Stimulated activated CD4-positive, alpha-beta T cell treated with anti-CD3 and anti-CD28 coated beads, Interleukin-15, amount 100 ng/mL, for 48 hours (primary cell): ENCODE data around the gene UBA1.

ENCODE experiments used
- DNase-seq, 2 donors: peaks; one replicate each; pipeline ENCODE4 v3.0.0-alpha.2; 2020; ENCODE audit warnings: low read depth in 2 of 2

The UBA1 gene

DNA sequence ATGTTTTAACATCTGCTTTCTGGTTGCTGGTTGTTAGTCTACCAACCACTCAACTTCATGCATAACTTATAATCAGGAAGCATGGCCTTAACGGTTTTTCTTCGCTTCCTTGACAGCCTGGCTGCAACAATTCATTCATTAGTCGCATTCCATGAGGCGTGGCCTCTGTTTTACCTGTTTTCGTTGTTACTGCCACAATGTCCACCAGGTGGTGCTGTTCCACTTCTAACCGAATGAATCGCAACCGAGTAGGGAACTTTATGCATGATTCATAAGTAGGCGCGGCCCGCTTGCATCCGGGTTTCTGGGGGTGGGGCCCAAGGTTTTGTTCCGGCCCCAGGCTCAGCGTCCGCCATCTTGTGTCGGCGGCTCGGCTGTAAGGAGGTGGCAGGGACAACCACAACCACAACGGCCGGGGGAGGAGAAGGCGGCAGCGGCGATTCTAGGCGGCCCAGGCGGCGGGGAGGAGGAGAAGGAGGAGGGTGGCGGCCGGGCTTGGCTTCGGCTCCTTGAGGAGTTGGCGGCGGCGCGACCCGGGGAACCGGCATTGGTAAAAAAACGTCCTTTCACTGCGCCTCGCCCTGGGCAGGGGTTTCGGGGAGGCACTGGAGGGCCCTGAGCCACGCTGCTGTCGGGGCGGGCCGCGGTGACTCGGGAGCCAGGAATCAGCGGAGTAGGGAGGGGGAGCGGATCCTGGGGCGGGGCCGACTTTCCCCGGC lies at the start of gene UBA1:
Gene UBA1 (plus strand): TSS at position 355 of the 719 bp plus-strand sequence. CDS start 4,974 bp downstream, outside the sequence.
- peak; percentile 86 to 96 for DNase-seq

GRCh38 chrX:47143894-47144625 lies 49.6 kb upstream of the UBA1 start:
- no peak for DNase-seq

DNA sequence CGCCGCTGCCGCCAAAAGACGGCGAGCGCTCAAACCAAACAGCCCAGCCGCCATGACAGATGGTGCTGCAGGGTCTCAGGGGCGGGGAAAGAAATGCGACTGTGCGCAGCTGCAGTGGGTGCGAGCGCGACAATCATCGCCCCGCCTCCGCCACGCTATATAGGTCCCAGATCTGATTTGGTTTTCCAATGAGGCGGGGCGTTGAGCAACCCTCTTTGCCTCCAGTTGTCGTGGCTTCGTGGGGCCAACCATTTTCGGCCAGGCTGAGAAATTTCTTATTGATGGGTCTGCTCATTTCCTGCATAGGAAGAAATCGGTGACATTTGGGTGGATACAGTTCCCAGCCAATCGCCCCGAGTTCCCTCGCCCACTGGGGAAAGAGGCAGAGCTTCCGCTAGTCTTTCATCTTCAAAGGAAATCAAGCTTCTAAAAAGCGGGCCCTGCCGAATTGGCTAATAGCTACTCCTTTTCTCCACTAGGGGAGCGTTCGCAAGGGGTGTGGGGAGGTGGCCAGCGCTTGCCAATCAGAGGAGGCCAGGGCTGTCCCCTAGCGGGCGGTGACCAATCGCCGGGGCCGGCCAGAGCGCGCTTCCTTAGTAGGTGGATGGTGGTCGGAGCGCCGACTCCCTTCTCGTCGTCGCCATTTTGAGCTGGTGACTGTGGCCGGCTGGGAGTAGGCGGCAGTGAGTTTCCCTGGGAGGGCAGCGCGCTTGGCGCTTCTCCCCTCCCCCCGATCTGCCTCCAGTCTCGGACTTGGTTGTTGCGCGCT lies 48.8 kb upstream of the UBA1 start, which contains the start of the genes NDUFB11 and RBM10:
Gene NDUFB11 (minus strand): TSS at position 77 of the 769 bp plus-strand sequence. CDS start 23 bp downstream, at position 54.
Gene RBM10 (plus strand): TSS at position 596 of the 769 bp plus-strand sequence. CDS start 2,261 bp downstream, outside the sequence.
- DNase-seq = peak; percentile 84 to 87

DNA sequence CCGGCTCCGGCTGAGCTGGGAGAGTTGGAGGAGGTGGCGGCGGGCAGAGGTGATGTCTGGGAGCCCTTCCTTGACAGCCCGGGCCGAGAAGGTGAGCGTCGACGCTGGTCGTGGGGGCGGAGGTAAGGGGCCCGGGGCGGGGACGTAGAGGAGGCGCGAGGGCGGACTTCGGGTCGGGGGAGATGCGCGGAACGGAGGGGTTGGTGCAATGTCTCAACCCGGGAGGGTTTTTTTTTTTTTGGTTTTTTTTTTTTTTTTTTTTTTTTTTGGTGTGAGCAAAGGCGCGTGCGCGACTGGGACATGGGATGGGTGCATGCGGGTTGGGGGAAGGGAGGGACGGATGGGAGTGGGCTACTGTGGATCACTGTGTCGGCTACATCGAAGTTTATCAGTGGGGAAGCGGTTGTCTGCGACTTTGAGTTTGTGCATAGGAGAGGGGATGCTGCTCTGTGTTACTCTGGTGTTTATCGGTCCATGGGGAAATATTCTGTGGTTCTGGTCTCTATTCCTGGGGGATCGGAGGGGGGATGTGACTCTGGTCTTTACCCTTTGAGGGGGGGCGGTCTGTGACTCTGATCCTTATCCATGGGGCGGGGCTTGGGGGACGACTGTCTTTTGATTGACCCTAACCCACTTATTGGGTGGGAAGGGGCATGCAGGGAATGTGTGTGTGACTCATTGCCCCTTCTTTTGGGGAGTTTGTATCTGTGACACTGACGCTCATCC lies 48.1 kb upstream of the UBA1 start:
- DNase-seq = no peak

DNA sequence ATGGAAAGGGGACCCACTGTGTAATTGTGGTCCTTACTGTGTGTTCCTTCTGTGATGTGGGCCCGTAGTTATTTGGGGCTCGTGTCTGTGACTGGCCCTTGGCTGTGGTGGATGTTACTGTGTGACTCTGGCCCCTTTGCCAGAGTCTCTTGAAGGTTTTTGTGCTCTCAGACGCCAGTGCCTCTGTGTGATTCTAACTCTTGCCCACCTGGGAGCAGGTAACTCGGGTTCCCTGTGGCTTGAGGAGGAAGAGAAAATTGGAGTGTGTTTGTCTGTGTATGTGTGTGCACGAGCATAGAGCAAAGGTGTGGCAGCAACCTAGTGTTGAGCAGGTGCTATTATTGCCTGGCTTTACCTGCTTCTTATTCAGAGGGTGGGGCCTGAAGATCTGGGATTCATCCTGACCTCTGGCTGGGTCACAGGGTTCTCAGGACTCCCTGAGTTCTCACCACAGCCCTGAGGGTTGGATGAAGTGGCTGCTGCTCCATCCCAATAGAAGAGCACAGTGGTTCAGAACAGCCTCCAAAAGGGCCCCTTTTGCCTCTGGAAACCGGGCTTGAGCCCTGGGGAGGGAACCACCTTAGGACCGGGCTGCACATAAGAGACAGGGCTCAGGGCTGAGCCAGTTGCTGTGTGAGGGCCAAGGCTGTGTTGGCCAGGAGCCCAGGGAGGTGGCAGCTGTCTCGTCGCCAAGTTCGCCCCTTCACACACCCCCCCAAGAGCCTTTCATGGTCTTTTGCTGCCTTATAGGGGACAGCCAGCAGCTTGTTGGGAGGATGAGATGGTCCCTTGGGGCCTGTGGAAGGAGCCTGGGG lies 47.3 kb upstream of the UBA1 start:
- no peak for DNase-seq

- no peak for DNase-seq
These were observed 46.4 kb upstream of the UBA1 start for GRCh38 chrX:47146936-47147859.

GRCh38 chrX:47148946-47149345 lies 44.7 kb upstream of the UBA1 start:
- DNase-seq = no peak

DNA sequence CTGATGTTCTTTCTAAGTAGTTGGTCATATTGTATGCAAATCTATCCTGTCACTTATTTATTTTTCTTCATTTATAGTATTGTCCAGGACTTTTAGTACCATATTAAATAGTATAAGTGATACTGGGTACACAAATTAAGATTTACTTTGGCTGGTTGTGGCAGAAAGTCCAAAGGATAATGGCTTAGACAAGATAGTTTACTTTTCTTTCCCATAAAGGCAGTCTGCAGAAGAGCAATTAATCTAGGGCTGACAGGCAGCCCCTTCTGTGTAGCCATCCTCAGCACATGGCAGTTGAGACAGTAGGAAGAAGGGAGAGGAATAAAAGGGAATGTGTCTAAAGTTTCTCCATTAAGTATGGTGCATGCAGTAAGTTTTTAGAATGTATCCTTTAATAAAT lies 42.2 kb upstream of the UBA1 start:
- no peak for DNase-seq

DNA sequence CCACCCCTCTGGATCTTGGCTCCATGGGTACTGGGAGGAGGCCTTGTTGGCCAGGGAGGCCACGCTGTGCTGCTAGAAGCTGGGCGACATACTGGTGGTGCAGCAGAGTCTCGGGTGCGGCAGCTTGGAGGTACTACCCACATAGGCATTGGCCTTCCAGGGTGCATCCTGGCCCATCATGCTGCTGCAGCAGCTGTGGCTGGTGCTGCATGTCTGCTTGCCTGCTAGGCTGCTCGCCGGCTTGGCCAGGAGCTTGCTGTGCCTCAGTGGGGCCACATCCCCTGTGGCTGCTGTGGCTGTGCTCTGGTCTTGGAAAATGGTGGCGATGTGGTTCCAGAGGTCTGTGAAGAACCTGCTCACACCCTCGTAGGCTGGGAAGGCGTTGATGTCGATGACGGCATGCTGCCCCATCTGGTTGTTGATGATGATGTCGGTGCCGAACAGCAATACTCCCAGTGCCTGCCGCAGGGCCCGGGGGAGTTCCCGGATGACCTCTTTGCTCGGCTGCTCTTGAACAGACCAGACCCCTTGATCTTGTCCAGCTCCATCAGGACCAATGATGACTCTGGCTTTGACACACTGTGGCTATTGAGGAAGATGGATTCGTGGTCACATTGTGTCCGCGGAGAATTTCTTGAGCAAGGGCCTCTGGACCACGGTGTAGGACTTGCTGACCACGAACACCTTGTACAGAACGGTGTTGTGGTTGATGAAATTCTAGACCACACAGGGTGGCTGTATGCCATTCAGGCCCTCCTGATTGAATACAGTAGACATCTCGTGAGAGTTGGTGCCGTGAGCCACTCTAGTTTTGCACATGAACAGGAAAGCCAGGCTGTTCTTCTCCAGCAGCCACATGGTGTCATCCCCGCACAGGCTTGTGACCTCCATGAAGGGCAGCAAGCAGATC lies 36.8 kb upstream of the UBA1 start:
- DNase-seq = no peak

- DNase-seq = no peak
These were observed 35.5 kb upstream of the UBA1 start for GRCh38 chrX:47158131-47158530.

- no peak for DNase-seq
These were observed 34.8 kb upstream of the UBA1 start for GRCh38 chrX:47158781-47159180.

- DNase-seq = no peak
These were observed 32.8 kb upstream of the UBA1 start for GRCh38 chrX:47160781-47161180.

GRCh38 chrX:47162927-47163583 lies 30.6 kb upstream of the UBA1 start:
- no peak for DNase-seq

GRCh38 chrX:47164420-47164819 lies 29.2 kb upstream of the UBA1 start:
- no peak for DNase-seq

DNA sequence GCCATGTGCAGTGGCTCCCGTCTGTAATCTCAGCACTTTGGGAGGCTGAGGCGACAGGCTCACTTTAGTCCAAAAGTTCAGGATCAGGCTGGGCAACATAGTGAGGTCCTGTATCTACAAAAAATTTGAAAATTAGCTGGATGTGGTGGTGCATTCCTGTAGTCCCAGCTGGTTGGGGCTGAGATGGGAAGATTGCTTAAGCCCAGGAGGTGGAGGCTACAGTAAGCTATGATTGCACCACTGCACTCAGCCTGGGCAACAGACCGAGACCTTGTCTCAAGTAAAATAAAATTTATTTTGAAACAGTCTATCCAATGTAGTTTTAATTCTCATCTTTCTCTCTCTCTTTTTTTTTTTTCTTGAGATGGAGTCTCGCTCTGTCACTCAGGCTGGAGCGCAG lies 27.5 kb upstream of the UBA1 start:
- DNase-seq = no peak

DNA sequence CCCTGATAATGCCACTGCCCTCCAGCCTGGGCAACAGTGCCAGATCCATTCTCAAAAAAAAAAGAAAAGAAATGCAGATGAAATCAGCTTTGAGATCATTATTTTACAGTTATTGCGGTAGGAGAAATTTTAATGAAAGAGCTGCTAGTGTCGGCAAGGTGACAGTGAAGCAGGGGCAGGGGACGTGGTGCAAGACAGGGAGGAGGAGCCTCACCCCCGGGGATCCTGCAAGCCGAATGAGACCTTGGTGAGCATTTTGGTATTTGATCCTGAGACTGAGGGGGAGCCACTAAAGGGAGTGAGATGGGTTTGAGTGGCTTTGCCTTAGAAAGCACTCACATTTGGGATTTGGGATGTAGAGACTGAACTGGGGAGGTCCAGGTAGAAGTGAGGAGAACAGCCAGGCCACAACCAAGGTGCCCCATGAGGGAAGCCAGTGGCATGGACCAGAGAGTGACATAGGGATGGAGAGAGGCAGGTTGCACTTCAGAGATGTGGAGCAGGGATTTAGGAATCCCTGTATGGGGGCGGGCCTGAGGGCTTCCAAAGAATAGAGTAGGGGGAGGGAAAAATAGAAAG lies 25.0 kb upstream of the UBA1 start:
- DNase-seq = no peak

DNA sequence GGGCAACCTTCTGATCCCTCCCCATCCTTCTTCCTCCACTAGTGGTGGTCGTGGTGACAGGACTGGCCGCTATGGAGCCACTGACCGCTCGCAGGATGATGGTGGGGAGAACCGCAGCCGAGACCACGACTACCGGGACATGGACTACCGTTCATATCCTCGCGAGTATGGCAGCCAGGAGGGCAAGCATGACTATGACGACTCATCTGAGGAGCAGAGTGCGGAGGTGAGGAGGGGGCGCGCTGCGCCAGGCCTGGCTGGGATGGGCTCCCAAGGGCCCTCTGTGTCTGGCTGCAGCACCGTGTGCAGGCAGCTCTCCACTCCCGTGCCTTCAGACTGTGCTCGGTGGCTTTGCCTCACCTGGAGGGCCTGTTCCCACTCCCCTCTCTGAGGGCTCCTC lies 24.4 kb upstream of the UBA1 start:
- no peak for DNase-seq
